Uterus (tissue), 4 donors: ENCODE data around the gene CDKN1B. TPM values are rescaled to one million over a fixed set of nuclear protein-coding genes. Genes with fewer than 3 reads are reported as not detected.
"Not testable (repeated sequence)": the region's sequence is repeated elsewhere in the genome, so short reads cannot be mapped to it uniquely, and the experiment has no call there.

Source experiments
- DNase-seq, 2 donors: peaks; one replicate each; pipeline ENCODE4 v3.0.0-alpha.2; 2019 to 2020
- H3K27ac ChIP-seq, 2 donors: fragments of 200-600 bp; sonication (generic); 1 replicate in 1 of 2; 2 replicates in 1 of 2; pipeline ENCODE4 v1.5.1; 2016 to 2018
- H3K27me3 ChIP-seq, 2 donors: fragments of 200-600 bp; sonication (generic); one replicate each; pipeline ENCODE4 v1.5.1; 2018 to 2019; ENCODE audit warnings: control low read depth in 1 of 2
- H3K36me3 ChIP-seq, 2 donors: fragments of 200-600 bp; sonication (generic); one replicate each; pipeline ENCODE4 v1.5.1; 2019; ENCODE audit warnings: control low read depth in 1 of 2
- H3K4me1 ChIP-seq, 2 donors: fragments of 200-600 bp; sonication (generic); one replicate each; pipeline ENCODE4 v1.5.1; 2018 to 2019; ENCODE audit warnings: control low read depth in 1 of 2
- H3K4me3 ChIP-seq, 2 donors: fragments of 200-600 bp; sonication (generic); 1 replicate in 1 of 2; 2 replicates in 1 of 2; pipeline ENCODE4 v1.5.1; 2018 to 2019; ENCODE audit warnings: mild to moderate bottlenecking in 1 of 2
- H3K9me3 ChIP-seq, 2 donors: fragments of 200-600 bp; sonication (generic); one replicate each; pipeline ENCODE4 v1.5.1; 2019; ENCODE audit warnings: control low read depth in 1 of 2
- POLR2A ChIP-seq, 2 donors: fragments of 450-650 bp; IDR thresholded peaks; one replicate each; pipeline ENCODE4 v1.6.1; 2016; ENCODE audit warnings: antibody characterized with exemption in 2 of 2, mild to moderate bottlenecking in 1 of 2, moderate library complexity in 1 of 2
- intact Hi-C: fragments of 100-400 bp; cut with DNase I; formaldehyde crosslinking; loops from one replicate; pipeline ENCODE4 v1.15.1; 2023; ENCODE audit warnings: low total_unique reads
- total RNA-seq, 4 donors: library from RNA; depleted of rRNA in 3 of 4; stranded (reverse); fragments of >200 nt in 3 of 4; gene quantifications; one replicate each; pipeline versions ENCODE4 v1.1.0 to v1.2.4, GENCODE V29; 2014 to 2023
- TF ChIP-seq, protein P1 (sequence below), 4 experiments: fragments of 200-600 bp in 2 of 4; fragments of 450-650 bp in 2 of 4; sonication (generic) in 2 of 4; IDR thresholded peaks; one replicate each; pipeline ENCODE4 v1.5.1; 2016 to 2019; ENCODE audit warnings: antibody characterized with exemption in 4 of 4, mild to moderate bottlenecking in 2 of 4, moderate library complexity in 1 of 4
- donor health status: DM: yes; HTN: yes; CAD: no.

Gene CDKN1B
- total RNA-seq, 4 donors from 2014 or later: 40.7 to 104 (median 86.0) TPM

DNA sequence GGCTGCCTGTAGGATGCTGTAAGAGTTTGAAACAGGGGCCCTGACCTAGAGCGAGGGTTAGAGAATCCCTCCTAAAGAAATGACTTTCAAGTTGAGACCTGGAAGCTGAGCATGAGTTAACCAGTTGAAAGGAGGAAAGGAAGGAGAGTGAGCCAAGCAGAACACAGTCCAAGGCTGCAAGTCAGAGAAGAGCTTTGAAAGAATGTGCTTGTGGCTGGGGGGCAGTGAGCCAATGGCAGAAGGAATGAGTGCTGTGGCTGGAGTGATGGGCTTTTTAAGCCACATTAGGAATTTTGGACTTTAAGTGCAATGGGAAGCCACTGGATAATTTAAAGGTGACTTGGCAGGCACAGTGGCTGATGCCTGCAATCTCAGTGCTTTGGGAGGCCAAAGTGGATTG, 18.1 kb downstream of the CDKN1B start:
- H3K27me3 ChIP-seq: no peaks in the 10 kb centered on the region
- intact Hi-C loops: no loop called here
- TF ChIP-seq, protein P1, sequence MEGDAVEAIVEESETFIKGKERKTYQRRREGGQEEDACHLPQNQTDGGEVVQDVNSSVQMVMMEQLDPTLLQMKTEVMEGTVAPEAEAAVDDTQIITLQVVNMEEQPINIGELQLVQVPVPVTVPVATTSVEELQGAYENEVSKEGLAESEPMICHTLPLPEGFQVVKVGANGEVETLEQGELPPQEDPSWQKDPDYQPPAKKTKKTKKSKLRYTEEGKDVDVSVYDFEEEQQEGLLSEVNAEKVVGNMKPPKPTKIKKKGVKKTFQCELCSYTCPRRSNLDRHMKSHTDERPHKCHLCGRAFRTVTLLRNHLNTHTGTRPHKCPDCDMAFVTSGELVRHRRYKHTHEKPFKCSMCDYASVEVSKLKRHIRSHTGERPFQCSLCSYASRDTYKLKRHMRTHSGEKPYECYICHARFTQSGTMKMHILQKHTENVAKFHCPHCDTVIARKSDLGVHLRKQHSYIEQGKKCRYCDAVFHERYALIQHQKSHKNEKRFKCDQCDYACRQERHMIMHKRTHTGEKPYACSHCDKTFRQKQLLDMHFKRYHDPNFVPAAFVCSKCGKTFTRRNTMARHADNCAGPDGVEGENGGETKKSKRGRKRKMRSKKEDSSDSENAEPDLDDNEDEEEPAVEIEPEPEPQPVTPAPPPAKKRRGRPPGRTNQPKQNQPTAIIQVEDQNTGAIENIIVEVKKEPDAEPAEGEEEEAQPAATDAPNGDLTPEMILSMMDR (IDR thresholded peaks at IDR 0.05): no peak
- no peak for TF ChIP-seq POLR2A (IDR thresholded peaks at IDR 0.05)
- no peak overlapping the region for H3K4me3 ChIP-seq
- no peak for DNase-seq
- H3K27ac ChIP-seq: peak overlapping the region; percentile 74 to 75
- peaks cover 0 to 8% of the 10 kb centered on the region in 2 donors for H3K4me1 ChIP-seq
- H3K9me3 ChIP-seq: no peaks in the 10 kb centered on the region
- no peaks in the 10 kb centered on the region for H3K36me3 ChIP-seq

DNA sequence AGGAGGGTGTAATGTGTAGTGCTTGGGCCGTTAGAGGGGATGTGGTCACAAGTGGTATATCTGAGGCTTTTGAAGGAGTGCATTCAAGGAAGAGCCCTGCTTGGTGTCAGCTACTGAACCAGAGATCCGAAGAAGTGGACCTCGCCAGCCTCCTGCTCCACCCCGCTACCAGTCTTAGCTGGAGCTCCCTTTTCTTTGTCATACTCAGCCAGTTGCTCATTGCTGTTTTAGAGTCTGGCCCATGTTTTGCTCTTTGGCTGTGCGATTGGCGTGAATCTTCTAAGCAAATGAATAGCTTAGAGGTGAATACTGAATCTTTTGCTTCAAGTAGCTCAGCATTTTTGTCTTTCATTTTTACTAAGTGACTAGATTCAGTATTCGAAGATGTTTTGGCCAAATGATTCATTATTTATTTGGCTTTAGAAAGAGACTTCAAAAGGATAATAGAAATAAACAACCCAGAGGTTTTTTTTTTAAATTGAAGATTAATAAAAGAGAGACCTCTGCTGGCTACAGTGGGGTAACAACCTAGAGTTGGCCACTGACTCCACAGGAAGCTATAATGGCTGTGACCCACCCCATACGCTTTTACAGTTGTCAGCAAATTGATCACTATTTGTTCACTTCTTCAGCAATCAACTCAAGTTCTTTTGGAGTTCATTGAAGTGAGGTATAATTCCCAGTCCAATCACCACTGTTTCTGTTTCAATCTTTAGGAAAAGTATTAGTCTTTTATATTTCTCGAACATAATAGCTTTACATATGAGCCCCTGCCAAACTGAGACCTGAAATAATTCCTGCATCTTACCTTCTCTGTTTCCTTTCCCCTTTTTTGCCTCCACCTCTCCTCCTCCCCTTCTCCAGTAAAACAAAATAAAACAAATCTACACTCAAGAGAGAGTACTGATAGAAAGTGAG, 19.9 kb downstream of the CDKN1B start:
- no peak for TF ChIP-seq POLR2A (IDR thresholded peaks at IDR 0.05)
- TF ChIP-seq, protein P1 (IDR thresholded peaks at IDR 0.05): peak; percentile 48 to 61 (median 54)
- peak overlapping the region in 1 of 2 donors; percentile 3 for H3K4me3 ChIP-seq
- intact Hi-C loops: no loop called here
- peak in 1 of 2 donors; percentile 56 for DNase-seq
- no peaks in the 10 kb centered on the region for H3K27me3 ChIP-seq
- no peaks in the 10 kb centered on the region for H3K9me3 ChIP-seq
- peaks cover 0 to 8% of the 10 kb centered on the region in 2 donors for H3K4me1 ChIP-seq
- H3K27ac ChIP-seq: peak overlapping the region; percentile 71 to 75
- H3K36me3 ChIP-seq: no peaks in the 10 kb centered on the region

DNA sequence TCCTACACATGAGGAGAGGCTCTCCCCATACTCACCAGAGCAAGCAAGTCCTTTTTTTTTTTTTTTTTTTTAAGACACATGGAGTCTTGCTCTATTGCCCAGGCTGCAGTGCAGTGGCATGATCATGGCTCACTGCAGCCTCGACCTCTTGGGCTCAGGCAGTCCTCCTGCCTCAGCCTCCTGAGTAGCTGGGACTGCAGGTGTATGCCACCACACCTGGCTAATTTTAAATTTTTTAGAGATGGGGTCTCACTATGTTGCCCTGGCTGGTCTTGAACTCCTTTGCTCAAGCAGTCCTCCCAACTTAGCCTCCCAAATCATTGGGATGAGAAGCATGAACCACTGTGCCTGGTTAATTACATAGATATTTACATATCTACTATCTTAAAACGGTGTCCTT, 21.0 kb downstream of the CDKN1B start:
- H3K9me3 ChIP-seq, DNase-seq, H3K27me3 ChIP-seq, H3K4me3 ChIP-seq, H3K4me1 ChIP-seq, intact Hi-C loops, H3K36me3 ChIP-seq, H3K27ac ChIP-seq: not testable (repeated sequence)

DNA sequence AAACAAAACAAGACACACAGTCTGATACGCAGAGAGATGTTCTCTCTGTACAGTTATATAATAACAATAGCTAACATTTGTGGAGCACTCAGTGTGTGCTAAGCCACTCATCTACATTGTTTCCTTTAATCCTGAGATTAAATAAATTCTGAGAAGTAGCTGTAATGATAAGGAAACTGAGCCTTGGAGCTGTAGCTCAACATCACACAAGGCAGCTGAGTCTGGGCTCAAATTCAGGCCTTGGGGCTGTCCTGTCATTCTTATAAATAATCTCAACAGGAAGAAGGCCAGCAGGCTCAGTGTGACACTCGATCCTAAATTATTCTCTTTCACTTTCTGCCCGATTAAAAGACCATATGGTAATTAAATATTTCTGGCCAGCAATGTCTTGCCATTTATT, 24.5 kb downstream of the CDKN1B start:
- TF ChIP-seq, protein P1 (IDR thresholded peaks at IDR 0.05): no peak
- no peak for TF ChIP-seq POLR2A (IDR thresholded peaks at IDR 0.05)
- no peak for DNase-seq
- Histone ChIP-seq H3K9me3 (no peaks in the 10 kb centered on the region), H3K27ac (peak overlapping the region in 1 of 2 donors; percentile 7), H3K36me3 (no peaks in the 10 kb centered on the region), H3K4me1 (no peaks in the 10 kb centered on the region), H3K4me3 (no peak overlapping the region), H3K27me3 (no peaks in the 10 kb centered on the region)
- intact Hi-C loops: no loop called here

DNA sequence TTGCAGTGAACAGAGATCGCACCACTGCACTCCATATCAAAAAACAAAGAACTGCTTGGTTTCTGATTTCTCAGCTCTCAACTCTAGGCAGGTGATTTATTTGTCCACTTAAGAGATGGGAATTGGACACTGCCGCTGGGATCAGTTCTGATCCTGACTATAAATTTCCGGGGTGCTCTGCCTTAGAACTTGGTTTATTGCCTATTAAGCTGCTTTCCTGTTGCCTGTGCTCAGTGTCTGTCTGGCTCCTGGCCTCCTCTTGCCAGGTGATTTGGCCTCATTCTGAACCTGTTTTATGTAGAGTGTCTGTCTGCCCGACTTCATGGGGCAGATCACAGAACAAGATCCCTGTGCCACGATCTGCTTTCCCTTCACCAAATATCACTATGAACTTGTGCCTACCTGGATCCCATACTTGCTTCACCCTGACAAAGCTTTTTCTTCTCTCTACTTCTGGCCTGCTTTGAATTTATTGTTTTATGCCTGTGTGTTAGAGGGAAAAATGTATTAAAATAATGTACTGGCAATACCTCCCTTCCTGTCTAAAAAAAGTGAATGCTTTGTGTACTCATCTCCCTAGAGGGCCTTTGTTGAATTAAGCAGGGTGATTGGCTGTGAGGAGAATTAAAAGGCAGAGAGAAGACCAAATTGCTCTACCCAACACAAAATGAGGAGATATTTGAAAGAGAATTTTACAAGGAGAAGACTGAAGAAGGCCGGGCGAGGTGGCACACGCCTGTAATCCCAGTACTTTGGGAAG, 27.6 kb downstream of the CDKN1B start:
- H3K36me3 ChIP-seq: no peaks in the 10 kb centered on the region
- no peaks in the 10 kb centered on the region for H3K9me3 ChIP-seq
- intact Hi-C loops: no loop called here
- H3K27me3 ChIP-seq: no peaks in the 10 kb centered on the region
- TF ChIP-seq POLR2A (IDR thresholded peaks at IDR 0.05): no peak
- no peak overlapping the region for H3K27ac ChIP-seq
- no peak overlapping the region for H3K4me3 ChIP-seq
- no peaks in the 10 kb centered on the region for H3K4me1 ChIP-seq
- DNase-seq: no peak
